Motor neuron (in vitro differentiated cells): ENCODE data around the gene IL11. TPM values are rescaled to one million over a fixed set of nuclear protein-coding genes. Genes with fewer than 3 reads are reported as not detected.

ENCODE experiments used
- ATAC-seq, 8 experiments: fragments of 200-7000 bp; cut with Tn5 transposase; replicated peaks in 6 of 8; 2 replicates each; pipeline ENCODE4 v1.8.0; 2021; ENCODE audit warnings: mild to moderate bottlenecking in 8 of 8, moderate library complexity in 8 of 8
- H3K27ac ChIP-seq, 2 donors: fragments of 250-450 bp; sonication (Bioruptor Pico); 2 replicates each; pipeline ENCODE4 v1.9.0; 2021; ENCODE audit warnings: antibody characterized with exemption in 2 of 2, mild to moderate bottlenecking in 2 of 2, moderate library complexity in 1 of 2
- H3K4me1 ChIP-seq, 2 donors: fragments of 250-450 bp; sonication (Bioruptor Pico); replicated peaks in 1 of 2; 2 replicates each; pipeline ENCODE4 v1.6.1; 2021; ENCODE audit warnings: antibody characterized with exemption in 2 of 2, mild to moderate bottlenecking in 2 of 2, moderate library complexity in 1 of 2
- H3K4me3 ChIP-seq, 5 donors: fragments of 250-450 bp; sonication (Bioruptor Pico); 2 replicates each; pipeline ENCODE4 v1.9.0; 2021; ENCODE audit warnings: antibody characterized with exemption in 5 of 5, mild to moderate bottlenecking in 5 of 5, moderate library complexity in 4 of 5
- WGBS, 10 experiments: fragments of 450-650 bp; shearing (Covaris generic); methylation state at CpG; one replicate each; pipeline ENCODE4 v1.0.0; 2022; 5-methylcytosine and 5-hydroxymethylcytosine counted together
- in situ Hi-C, 9 experiments: fragments of 400-800 bp; cut with MboI; loops; one replicate each; pipeline ENCODE4 v1.15.0; 2021; ENCODE audit warnings: low sequenced_read_pairs in 9 of 9, low pct_unique_long_range_greater_than_20kb in 2 of 9; ENCODE audit not compliant: unreplicated experiment in 9 of 9
- total RNA-seq, 8 experiments: library from RNA; unstranded; fragments of 300-600 nt; gene quantifications; 2 replicates each; pipeline versions ENCODE4 v1.2.3 to v1.2.4, GENCODE V29; 2022

The IL11 gene
- total RNA-seq, 8 experiments from 2014 or later: 0.10 to 2.4 (median 0.43) TPM

DNA sequence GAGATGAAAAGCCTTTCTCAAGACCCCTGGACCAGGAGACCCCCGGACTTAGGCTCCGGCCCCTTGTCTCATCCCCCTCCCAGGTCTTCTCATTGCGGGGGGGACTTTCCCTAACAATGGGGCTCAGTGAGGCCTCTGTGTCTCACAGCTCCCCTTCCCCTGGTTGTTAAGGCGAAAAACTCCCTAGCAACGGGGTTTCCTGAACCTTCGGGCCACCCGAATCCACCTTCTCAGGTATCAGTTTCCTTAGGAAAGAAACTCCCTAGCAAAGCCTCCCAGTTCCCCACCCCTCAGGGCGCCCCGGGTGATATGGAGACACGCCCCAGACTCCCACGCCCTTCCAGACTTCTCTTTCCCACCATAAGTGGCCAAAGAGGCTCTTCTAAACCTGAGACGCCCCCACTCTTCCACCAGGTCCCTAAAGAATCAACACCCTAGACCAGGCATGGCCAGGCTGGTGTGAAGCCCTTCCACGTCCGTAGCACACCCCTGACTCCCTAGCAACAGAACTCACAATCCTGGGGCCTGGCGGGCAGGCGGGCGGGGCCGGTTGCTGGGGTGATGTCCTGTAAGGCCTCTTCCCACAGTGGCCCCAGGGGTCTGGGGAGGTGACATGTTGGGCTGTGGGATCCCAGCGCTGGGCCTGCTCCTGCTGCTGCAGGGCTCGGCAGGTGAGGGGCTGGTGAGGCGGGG is 6.1 kb upstream of the IL11 start, which contains the start of gene TMEM190:
Gene TMEM190, plus strand, starts transcription at position 586 of the 693 bp plus-strand sequence. Its CDS starts 28 bp downstream, at position 614.
- in situ Hi-C loops: no loop called here
- 33 to 71% (median 55%) methylated on average over 2 to 7 of the region's 21 CpGs; no CpG with 5 or more reads in 6 of the 10 experiments for WGBS, 10 experiments
- Histone ChIP-seq H3K4me1 (peaks cover 36 to 55% of the 10 kb centered on the region in 2 donors), H3K4me3 (no peak within 1 kb of the TSS), H3K27ac (peak within 1 kb of the TSS in 1 of 2 donors; percentile 65)
- ATAC-seq: peak; percentile 62 to 81 (median 72)

DNA sequence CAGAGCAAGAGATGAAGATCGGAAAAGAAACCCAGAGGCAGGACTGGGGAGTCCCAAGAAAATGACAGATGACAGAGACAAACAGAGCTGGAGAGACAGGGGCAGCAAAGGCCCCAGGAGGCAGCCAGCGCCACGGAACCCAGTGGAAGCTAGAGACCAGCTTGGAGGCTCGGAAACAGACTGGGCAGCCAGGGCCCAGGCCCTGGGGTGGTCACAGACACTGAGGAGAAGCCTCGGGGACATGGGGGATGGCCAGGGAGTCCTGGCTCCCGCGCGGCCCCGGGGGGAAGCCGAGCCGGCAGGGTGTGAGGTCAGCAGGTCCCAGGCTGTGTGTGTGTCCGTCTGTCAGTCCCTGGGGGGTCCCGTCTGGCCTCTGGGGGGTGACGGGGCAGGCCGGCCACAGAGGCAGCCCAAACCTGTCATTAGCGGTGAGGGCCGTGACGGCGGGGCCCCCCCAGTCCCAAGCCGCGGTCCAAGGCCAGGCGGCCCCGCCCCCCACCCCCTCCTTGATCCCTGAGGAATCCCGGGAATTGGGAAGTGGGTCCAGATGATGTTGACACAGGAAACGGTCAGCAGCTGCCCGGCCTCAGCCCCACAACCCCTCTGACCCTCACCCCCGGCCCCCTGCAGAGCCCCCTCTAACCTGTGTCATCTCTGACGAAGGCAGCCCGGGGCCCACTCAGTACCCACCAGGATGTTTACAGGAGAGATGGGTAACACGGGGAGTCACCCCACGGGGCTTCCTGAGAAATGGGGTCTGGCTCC is 3.9 kb upstream of the IL11 start:
- H3K4me1 ChIP-seq: peaks cover 40 to 67% of the 10 kb centered on the region in 2 donors
- H3K27ac ChIP-seq: peak overlapping the region in 1 of 2 donors; percentile 12
- WGBS, 10 experiments: 0 to 61% (median 28%) methylated on average over 1 to 4 of the region's 31 CpGs; no CpG with 5 or more reads in 5 of the 10 experiments
- ATAC-seq: no peak
- no peak overlapping the region for H3K4me3 ChIP-seq
- in situ Hi-C loops: no loop called here

DNA sequence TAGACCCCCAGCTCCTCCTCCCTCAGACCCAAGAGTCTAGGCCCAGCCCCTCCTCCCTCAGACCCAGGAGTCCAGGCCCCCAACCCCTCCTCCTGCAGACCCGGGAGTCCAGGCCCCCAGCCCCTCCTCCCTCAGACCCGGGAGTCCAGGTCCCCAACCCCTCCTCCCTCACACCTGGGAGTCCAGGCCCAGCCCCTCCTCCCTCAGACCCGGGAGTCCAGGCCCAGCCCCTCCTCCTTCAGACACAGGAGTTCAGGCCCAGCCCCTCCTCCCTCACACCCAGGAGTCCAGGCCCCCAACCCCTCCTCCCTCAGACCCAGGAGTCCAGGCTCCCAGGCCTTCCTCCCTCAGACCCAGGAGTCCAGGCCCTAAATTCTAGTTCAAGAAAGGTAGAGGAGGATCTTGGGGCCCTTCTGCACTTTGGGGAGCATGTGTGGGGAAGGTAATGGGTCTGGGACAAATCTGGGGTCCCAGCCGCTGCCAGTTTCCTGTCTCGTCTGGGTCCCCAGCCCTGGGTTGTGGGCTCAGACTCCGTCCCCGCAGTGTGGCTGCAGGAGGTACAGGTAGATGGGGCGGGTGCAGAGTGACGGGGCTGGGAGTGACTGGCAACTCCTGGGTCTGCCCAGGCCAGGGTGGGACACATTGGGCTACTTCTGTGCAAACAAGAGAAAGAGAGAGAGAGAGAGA is 3.2 kb upstream of the IL11 start:
- Histone ChIP-seq H3K4me3 (no peak overlapping the region), H3K4me1 (peaks cover 34 to 67% of the 10 kb centered on the region in 2 donors), H3K27ac (no peak overlapping the region)
- in situ Hi-C loops: no loop called here
- ATAC-seq: no peak
- WGBS, 10 experiments: 70 to 100% (median 83%) methylated on average over 1 to 2 of the region's 9 CpGs; no CpG with 5 or more reads in 6 of the 10 experiments

DNA sequence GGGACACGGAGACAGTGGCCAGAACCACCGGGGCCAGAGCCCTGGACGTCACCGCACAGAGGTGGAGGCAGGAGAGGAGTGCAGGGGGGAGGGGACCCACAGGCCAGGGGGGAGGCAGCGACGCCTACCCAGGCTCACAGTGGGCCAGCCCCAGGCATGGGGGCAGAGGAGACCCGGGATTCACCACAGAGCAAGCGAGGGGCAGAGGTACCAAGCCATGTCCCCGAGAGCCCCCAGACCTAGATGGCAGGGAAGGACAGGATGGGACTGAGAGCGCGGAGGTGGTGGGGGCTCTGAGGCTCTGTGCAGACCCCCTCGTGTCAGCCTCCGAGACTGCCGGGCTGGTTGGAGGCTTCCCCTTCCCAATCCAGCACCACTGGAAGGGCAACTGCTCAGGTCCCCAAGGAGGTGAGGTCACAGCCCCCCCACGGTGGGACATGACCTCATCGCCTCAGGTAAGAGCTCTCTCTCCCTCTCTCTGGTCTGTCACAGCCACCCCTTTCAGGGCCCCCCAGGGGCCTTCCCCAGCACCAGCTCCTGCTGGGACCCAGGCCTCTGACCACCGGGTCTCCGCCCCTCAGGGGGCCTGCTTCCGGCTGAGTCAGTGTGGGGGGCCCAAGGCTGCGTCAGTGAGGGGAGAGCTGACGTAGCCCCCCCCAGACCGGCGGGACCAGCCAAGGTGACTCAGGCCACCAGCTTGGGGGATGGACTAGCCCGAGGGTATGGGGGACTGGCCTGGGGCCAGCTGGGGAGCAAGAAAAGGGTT is 2.2 kb upstream of the IL11 start:
- WGBS, 10 experiments: 36% methylated on average over 6 of the region's 24 CpGs; no CpG with 5 or more reads in 9 of the 10 experiments
- Histone ChIP-seq H3K4me3 (no peak overlapping the region), H3K4me1 (peaks cover 29 to 60% of the 10 kb centered on the region in 2 donors), H3K27ac (no peak overlapping the region)
- in situ Hi-C loops: no loop called here
- peak in 5 of 8 experiments; percentile 23 to 51 (median 38) for ATAC-seq

DNA sequence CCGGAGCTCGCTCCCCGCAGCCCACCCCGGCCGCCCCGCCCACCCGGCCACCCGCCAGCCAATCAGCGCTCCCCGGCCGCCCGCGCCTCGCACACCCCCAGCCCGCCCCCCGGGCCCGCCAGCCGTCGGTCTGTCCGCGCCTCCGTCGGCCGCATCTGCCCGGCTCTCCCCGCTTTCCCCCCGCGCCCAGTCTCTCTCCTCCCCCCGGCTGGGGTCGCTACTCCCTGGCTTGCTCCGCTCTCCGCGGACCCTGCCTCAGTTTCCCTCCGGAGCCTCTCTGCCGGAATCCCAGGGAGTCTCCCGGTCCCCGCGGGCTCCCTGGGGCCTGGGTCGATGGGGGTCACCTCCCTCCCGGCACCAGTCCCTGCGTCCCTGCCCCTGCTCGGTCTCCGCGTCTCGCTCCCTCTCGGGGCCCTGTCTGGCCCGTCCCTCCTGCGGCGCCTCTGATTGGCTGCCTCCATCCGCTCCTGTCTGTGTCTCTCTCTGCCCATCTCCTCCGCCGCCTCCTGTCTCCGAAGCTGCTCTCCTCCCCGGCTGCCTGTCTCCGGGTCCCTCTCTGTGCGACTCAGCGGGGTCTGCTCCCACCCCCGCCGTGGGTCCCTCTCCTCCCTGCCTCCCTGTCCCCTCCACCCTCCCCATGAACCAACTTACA is 484 bp downstream of the IL11 start:
- WGBS, 10 experiments: 0% methylated on average over 2 to 5 of the region's 59 CpGs; no CpG with 5 or more reads in 8 of the 10 experiments
- in situ Hi-C loops: no loop called here
- peak; percentile 66 to 87 (median 76) for ATAC-seq
- Histone ChIP-seq H3K4me3 (peak overlapping the region; percentile 14 to 33 (median 28)), H3K4me1 (peaks cover 17 to 46% of the 10 kb centered on the region in 2 donors), H3K27ac (no peak overlapping the region)

DNA sequence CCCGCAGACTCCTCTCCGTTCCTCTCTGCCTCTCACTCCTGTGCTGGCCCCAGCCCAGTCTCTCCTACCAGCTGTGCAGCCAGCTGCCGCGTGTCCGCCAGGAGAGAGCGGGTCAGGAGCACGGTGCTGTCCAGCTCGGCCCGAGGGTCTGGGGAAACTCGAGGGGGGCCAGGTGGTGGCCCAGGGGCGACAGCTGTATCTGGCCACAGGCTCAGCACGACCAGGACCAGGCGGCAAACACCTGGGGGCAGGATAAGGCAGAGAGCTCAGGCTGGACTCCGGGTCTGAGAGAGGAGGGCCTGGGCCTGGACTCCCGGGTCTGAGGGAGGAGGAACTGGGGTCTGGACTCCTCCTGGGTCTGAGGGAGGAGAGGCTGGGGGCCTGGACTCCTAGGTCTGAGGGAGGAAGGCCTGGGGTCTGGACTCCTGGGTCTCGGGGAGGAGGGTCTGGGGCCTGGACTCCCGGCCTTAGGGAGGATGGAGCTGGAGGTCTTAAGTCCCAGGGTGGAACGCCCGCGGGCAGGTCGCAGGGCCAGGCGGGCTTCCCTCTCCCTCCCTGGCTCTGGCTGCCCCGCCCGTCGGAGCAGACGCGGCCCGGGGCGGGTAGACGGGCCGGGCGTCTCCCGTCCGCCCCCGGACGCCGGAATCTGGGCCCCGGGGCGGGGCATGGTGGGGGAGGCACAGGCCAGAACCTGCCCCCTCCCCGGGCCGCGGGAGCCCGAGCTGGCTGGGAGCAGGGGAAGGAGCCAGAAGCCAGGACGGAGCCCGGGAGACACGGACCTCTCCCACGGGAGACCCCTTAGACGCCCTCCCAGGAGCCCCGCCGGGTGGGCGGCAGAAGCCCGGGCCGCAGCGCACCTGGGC is 1.3 kb downstream of the IL11 start:
- H3K4me1 ChIP-seq: peaks cover 13 to 38% of the 10 kb centered on the region in 2 donors
- H3K4me3 ChIP-seq: peak overlapping the region; percentile 3 to 33 (median 14)
- no peak overlapping the region for H3K27ac ChIP-seq
- peak; percentile 1 to 84 (median 22) for ATAC-seq
- in situ Hi-C loops: no loop called here
- WGBS, 10 experiments: 11 to 24% methylated on average over 4 to 10 of the region's 54 CpGs; no CpG with 5 or more reads in 8 of the 10 experiments

DNA sequence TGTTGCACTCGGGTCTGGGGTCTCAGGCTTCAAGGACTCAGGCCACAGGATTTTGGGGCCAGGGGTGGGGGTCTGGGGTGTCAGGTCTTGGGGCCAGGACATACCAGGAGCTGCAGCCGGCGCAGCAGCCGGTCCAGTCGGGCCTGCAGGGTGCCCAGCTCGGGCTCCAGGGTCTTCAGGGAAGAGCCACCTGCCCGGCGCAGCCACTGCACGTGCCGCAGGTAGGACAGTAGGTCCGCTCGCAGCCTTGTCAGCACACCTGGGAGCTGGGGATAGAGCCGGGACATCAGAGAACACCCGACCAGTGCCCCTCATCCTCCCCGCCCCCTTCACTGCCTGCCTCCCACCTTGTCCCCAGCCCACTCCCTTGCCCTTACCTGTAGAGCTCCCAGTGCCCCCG is 2.2 kb downstream of the IL11 start:
- in situ Hi-C loops: no loop called here
- peaks cover 13 to 38% of the 10 kb centered on the region in 2 donors for H3K4me1 ChIP-seq
- no peak for ATAC-seq
- no peak overlapping the region for H3K27ac ChIP-seq
- no peak overlapping the region for H3K4me3 ChIP-seq
- no CpG with 5 or more reads among the region's 16 CpGs for WGBS, 10 experiments

DNA sequence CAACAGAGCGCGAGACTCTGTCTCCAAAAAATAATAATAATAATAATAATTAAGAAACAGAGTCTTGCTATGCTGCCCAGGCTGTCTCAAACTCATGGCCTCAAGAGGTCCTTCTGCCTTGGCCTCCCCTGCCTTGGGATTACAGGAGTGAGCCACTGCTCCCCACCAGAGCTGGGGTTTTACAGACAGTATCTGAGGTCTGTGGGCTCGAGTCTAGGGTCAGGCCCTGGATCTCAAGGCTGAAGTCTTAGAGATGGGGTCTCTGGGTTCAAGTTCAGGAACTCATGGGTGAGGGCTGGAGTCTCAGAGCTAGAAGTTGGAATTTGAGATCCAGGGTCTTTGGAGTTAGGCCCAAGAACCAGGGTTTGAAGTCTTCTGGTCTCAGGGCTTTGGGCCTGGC is 3.5 kb downstream of the IL11 start:
- no peak for ATAC-seq
- H3K27ac ChIP-seq: no peak overlapping the region
- H3K4me1 ChIP-seq: peaks cover 13 to 38% of the 10 kb centered on the region in 2 donors
- 80 to 95% (median 90%) methylated on average over 1 to 3 of the region's 3 CpGs; no CpG with 5 or more reads in 7 of the 10 experiments for WGBS, 10 experiments
- in situ Hi-C loops: no loop called here
- no peak overlapping the region for H3K4me3 ChIP-seq

DNA sequence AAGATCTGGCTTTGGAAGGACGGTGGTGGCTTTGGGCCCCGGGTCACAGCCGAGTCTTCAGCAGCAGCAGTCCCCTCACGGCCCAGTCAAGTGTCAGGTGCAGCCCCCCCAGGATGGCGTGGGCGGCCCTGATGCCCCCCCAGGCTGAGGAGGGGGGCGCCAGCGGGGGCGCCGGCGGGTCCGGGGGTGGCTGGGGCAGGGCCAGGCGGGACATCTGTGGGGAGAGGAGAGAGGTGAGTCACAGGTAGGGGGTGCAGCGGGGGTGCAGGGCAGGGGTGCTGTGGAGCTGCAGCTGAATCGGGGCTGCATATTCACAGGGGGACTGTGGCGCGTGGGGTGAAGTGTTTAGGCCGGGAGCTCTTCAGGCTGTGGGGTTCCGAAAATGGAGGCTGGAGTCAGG is 4.3 kb downstream of the IL11 start:
- H3K4me1 ChIP-seq: peaks cover 13 to 35% of the 10 kb centered on the region in 2 donors
- no CpG with 5 or more reads among the region's 19 CpGs for WGBS, 10 experiments
- in situ Hi-C loops: no loop called here
- ATAC-seq: no peak
- H3K27ac ChIP-seq: no peak overlapping the region
- no peak overlapping the region for H3K4me3 ChIP-seq

DNA sequence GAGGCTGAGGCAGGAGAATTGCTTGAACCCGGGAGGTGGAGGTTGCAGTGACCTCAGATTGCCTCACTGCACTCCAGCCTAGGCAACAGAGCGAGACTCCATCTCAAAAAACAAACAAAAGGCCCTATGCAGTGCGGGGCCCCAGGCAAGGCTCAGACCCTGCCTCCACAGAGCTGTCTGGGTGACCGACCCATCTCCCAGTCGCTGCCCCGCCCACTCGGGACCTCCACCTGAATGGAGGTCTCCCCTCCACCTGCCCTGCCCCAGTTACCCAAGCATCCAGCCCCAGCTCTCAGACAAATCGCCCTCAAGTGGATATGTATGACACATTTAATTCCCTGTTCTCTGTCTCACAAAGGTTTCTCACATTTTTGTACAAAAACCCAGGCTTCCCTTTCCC is 5.0 kb downstream of the IL11 start:
- 40 to 90% (median 80%) methylated on average over 1 to 2 of the region's 8 CpGs; no CpG with 5 or more reads in 5 of the 10 experiments for WGBS, 10 experiments
- ATAC-seq: no peak
- peaks cover 10 to 29% of the 10 kb centered on the region in 2 donors for H3K4me1 ChIP-seq
- in situ Hi-C loops: no loop called here
- H3K27ac ChIP-seq: no peak overlapping the region
- H3K4me3 ChIP-seq: no peak overlapping the region

DNA sequence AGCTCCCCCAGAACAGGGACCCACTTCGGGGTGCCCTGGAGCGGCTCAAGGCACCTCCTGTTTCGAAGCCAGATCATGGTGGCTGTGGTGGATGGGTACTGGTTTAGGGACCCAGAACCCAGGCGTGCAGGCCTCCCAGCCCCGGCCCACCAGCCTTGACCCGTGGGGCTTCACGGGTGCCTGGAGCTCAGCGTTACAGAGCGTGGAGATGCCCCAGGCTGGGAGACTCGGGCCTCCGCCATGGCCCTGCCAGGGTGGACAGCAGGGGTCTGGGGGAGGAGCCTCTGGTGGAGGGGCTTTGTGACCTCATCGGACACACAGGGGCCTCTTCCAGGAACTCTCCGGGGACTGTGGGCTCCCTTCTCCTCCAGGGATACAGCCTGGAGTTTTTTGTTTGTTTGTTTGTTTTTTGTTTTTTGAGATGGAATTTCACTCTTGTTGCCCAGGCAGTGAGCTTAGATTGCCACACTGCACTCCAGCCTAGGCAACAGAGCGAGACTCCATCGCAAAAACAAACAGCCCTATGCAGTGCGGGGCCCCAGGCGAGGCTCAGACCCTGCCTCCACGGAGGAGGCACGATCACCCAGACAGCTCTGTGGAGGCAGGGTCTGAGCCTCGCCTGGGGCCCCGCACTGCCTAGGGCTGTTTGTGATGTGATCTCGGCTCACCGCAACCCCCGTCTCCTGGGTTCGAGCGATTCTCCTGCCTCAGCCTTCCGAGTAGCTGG is 7.1 kb downstream of the IL11 start, which contains the start of gene GARIN5B:
Gene GARIN5B, minus strand, starts transcription at position 271 of the 727 bp plus-strand sequence. Its CDS starts 194 bp downstream, at position 77.
- Histone ChIP-seq H3K4me3 (no peak within 1 kb of the TSS), H3K4me1 (peaks cover 10 to 14% of the 10 kb centered on the region in 2 donors), H3K27ac (no peak within 1 kb of the TSS)
- in situ Hi-C loops: no loop called here
- whole genome bisulfite sequencing, 10 experiments: 71 to 89% (median 78%) methylated on average over 3 to 5 of the region's 27 CpGs; no CpG with 5 or more reads in 7 of the 10 experiments
- ATAC-seq: peak in 5 of 8 experiments; percentile 51 to 91 (median 77)
